GM18505 (cell line): ENCODE results near the gene MSRB3.

Source experiments
- ATAC-seq: cut with Tn5 transposase; IDR thresholded peaks from one replicate; pipeline ENCODE4 v1.9.1; 2021; ENCODE audit not compliant: unreplicated experiment
- POLR2A ChIP-seq: IDR thresholded peaks from 4 replicates; pipeline ENCODE4 v1.6.1; 2011; ENCODE audit warnings: borderline replicate concordance; ENCODE audit not compliant: insufficient read depth, insufficient read length; ENCODE audit errors: extremely low read depth

MSRB3 gene

DNA sequence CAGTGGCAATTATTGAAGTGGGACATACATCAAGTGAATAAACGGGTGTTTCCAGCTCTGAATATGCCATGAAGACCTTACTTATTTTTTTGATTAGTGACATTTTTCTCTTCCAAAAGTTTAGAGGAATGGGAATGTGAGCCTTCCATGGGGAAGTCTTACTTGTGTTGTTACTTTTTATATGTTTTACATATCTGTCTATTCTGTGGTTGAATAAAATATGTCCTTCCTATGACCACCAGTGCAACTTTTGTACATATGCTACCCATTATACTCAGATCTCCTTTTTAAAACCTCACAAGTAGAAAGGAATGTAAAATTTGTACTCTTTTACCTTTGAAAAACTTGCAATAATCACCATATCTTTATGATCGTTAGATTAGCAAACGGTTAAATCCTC, 132.7 kb downstream of the MSRB3 start:
- no peak for ATAC-seq
- TF ChIP-seq POLR2A: no peak

DNA sequence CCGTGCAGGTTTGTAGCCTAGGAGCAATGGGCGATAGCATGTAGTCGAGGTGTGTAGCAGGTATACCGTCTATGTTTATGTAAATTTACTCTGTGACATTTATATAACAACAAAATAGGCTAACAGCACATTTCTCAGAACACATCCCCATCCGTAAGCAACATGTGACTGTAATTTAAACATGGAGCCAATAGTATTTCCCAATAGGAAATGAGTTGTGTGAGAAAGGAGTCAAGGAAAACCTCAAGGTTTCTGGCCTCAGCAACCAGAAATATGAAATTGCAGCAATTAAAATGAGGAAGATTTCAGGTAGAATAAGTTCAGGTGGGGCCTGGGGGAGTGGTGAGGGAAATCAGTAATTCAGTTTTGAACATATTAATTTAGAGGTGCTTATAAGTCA, 136.0 kb downstream of the MSRB3 start:
- TF ChIP-seq POLR2A: no peak
- ATAC-seq: no peak

DNA sequence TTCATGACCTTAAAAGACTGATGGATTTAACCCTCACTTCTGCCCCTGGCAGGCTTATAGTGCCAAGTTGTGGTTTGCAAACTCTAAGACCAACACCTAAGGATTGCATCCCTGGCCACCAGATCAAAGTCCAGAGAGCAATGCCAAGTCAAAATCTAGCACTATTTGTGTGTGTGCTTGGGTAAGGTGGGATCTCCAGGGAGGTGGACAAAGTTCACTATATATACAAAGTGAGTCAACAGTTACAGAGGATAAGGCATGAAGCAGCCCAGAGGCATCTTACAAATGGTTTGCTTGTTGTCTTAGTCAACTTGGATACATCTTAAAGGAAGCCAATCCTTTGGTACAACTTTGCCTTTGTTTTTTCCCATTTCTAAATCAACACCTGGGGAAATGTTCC, 137.3 kb downstream of the MSRB3 start:
- ATAC-seq: no peak
- TF ChIP-seq POLR2A: no peak

DNA sequence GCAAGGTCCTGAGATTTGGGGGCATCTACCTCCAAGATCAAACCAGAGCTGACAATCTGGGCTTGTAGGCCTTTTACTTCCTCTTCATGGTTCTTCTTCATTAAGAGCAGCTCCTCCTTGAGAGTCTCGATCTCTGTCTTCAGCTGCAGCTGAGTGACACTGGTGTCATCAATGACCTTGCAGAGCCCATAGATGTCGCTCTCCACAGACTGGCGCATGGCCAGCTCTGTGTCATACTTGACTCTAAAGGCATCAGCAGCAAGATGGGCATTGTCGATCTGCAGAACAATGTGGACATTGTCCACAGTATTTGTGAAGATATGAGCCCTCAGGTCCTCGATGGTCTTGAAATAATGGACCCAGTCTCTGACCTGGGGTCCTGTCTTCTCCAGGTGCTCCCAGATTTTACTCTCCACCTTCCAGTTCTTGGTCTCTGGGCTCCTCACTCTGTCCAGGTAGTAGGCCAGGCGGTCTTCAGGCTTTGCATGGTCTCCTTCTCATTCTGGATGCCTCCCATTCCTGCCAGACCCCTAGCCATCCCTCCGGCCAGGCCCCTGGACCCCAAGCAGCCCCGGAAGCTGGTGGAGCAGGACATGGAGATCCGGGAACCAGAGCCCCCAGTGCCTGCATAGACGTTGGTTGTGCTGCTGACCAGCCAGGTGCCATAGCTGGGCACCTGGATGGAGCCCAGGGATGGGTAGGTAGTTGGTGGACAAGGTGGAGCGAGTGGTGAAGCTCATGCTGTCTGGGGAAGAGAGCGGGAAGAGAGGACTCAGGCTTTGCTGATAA, 141.0 kb downstream of the MSRB3 start:
- no peak for ATAC-seq
- no peak for TF ChIP-seq POLR2A

DNA sequence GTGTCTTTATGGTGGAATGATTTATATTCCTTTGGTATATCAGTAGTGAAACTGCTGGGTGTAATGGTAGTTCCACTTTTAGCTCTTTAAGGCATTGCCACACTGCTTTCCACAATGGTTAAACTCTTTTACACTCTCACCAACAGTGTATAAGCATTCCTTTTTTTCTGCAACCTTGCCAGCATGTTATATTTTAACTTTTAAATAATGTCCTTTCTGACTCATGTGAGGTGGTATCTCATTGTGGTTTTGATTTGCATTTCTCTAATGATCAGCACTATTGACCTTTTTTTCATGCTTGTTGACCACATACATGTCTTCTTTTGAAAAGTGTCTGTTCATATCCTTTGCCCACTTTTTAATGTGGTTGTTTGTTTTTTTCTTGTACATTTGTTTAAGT, 142.5 kb downstream of the MSRB3 start:
- TF ChIP-seq POLR2A: no peak
- no peak for ATAC-seq

DNA sequence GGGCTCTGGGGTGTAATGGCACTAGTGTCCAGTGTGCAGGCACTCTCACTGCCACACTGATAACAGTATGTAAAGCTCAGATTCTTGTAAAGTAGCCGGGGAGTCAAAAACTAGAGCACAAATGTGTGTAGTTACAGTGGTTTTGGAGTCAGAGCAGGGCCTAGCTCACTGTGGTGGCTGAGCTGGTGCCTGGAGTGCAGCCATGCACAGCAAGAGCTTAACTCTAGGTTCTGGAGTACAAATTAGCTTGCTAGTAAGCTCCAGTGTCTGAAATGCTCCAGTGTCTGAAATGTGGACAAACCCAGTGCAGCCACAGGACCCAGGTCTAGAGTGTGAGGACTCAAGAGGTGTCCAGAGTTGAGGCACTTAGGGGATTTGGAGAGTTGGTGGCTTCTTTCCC, 149.2 kb downstream of the MSRB3 start:
- no peak for ATAC-seq

DNA sequence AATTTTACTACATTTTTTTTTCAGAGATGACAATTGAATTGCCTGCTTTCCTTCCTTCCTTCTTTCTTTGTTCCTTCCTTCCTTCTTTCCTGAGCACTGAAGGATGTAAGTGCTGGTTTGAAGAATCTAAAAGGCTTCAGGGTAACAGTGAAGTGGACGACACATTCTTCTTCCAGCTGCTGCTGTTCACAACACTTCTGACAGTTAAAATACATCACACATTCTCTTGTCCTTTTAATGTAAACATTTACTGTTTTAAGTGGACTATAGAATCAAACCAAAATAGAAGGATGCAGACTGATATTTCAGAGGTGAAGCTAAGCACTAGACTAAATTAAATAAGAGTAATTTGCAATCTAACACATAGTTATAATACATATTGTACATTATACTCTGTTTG, 151.5 kb downstream of the MSRB3 start:
- no peak for TF ChIP-seq POLR2A
- no peak for ATAC-seq

More for the DNA sequence above, 149.2 kb downstream of the MSRB3 start:
- no peak for TF ChIP-seq POLR2A

DNA sequence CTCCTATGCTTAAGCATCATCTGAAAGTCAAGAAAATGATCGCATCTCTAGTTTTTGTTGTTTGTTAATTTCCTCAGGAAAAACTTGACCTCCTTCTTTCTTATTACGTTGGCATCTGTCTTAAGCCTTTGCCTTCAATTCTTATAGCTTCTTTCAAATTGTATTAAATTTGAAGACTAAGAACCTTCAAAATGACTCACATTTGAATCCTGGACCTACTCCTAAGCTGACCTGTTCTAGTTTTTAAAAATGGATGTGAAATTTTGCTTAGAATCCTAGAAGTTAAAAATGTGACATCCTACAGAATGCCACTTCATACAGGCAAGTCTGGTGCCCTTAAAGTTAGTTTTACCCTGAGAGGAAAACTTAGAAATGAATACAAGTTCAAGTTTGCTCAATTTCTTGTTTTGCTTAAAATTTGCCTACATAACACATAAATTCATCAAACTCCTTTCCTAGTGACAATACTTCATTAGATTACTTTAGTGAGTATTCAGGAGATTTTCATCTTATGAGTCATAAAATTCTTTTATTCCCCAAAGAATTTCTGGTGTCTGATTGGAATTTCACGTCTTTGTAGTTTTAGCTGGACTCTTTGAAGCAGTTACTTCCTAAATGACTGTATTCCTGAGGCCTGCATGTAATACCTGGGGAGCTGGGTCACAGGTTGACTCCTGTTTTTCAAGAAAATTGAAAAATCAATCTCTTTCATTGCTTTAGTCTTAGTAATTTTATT, 152.3 kb downstream of the MSRB3 start:
- ATAC-seq: no peak
- no peak for TF ChIP-seq POLR2A

DNA sequence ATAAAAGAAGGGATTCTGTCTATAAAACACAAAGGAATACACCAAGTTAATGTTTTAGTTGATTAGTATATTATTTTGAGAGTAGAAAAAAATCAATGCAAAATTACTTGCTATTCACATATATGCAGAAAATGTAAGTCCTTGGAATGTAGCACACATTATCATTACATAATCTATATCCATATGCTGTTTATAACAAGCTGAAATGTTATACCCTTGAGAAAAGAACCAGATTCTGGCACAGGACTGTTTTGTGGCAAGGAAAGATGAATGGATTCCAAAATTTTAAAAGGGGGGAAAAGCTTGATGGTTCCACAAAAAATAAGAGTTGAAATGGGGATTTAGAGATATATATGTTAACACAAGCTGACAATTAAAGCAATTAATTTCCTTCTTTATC, 153.6 kb downstream of the MSRB3 start:
- ATAC-seq: no peak

DNA sequence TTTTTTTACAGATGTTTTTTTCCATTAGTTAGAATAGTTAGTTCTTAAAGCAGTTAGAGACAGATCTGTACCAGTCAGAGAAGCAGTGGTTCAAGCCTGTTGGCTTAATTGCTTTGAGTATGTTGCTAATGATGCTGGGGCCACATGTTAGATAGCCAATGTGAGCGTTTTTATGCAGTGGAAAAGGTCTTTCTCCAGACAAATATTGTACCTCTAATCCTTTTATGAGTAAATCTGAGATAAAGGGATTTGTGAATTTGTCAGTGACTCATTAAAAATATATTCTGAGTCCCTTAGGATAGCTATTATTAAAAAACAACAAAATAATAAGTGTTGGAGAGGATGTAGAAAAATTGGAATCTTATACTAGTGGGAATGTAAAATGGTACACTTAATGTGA, 154.2 kb downstream of the MSRB3 start:
- TF ChIP-seq POLR2A: no peak
- ATAC-seq: no peak

More for the DNA sequence above, 153.6 kb downstream of the MSRB3 start:
- no peak for TF ChIP-seq POLR2A

DNA sequence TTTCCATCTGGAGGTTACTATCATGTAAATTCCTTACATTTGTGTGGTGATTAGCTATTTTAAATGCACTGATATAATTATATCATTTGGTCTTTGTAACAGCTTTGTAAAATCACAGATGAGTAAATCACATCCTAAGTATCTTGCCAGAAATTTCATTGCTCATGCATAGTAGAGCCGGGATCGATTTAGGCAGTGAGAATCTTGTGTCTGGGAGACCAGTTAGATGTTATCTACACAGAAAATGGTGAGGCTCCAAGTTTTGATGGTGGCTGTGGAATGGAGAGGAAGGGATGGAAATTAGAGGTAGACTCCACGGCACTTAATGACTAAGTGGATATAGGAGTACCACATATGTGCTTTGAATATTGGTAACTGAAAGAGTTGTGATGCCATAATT, 156.3 kb downstream of the MSRB3 start:
- no peak for TF ChIP-seq POLR2A
- ATAC-seq: no peak

DNA sequence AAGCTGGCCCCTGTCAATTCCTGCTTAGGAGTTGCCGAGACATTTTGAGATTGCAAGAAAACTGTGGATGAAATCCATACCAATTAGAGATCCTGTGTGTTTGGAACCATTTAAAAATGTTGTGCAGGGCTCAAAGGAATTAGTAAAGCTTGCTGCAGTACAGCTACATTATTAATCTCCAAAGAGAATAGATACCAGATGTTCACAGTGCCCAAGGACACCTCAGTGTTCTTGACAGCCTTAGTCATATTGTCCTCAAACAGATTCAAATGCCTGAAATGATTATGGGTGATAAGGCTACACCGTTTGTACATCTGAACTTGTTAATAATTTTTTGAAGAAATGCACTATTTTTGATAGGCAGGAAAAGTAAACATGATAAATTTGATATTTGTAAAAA, 164.6 kb downstream of the MSRB3 start:
- ATAC-seq: no peak
- TF ChIP-seq POLR2A: no peak

DNA sequence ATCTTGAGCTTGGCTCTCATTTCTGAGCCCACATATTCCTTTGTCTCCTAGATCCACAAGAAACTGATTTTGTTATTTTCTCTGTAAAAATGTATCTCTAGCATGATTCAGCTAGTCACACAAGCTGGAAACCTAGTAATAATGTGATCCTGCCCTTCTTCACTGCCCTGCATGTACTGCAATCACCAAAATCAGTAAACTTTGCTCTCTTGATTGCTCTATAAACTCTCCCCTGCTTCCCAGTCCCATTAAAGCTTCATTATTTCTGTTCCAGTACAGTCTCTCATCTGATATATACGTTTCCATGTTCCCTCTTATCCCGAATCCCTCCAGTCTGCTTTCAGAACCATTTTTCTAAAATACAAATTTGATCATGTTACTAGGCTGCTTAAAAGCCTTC, 166.5 kb downstream of the MSRB3 start:
- no peak for TF ChIP-seq POLR2A

DNA sequence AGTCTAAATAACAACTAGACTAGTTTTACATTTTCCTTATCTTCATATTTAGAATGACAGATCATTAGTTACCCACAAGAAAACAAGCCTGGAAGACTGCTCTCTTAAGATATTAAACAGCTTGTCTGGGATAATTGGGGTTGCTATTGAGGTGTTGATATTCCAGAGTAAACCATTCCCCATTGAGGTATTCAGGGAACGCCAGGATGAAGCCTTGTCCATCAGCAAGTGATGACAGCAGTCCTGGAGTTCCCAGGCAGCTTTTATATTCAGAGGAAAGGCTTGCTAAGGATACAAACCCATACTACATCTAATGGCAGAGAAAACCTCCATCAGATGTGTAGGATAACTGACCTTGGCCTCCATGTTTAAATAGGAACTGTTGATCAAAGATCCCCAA, 168.4 kb downstream of the MSRB3 start:
- no peak for ATAC-seq
- TF ChIP-seq POLR2A: no peak

More for the DNA sequence above, 166.5 kb downstream of the MSRB3 start:
- no peak for ATAC-seq
